Osteocyte (in vitro differentiated cells): ENCODE results near the gene AZI2. TPM values are rescaled to one million over a fixed set of nuclear protein-coding genes. Genes with fewer than 3 reads are reported as not detected.

Source experiments
- DNase-seq: peaks from one replicate; pipeline ENCODE4 v3.0.0; 2021; ENCODE audit warnings: mixed read lengths; ENCODE audit not compliant: unreplicated experiment; ENCODE audit errors: extremely low spot score
- H3K27ac Mint-ChIP-seq: one replicate; pipeline ENCODE4 v1.8.0; 2021; ENCODE audit warnings: mild to moderate bottlenecking, mixed read lengths; ENCODE audit not compliant: unreplicated experiment
- H3K27me3 Mint-ChIP-seq: one replicate; pipeline ENCODE4 v1.8.0; 2021; ENCODE audit warnings: mixed read lengths; ENCODE audit not compliant: unreplicated experiment
- H3K36me3 Mint-ChIP-seq: one replicate; pipeline ENCODE4 v1.8.0; 2021; ENCODE audit warnings: mixed read lengths; ENCODE audit not compliant: unreplicated experiment
- H3K4me1 Mint-ChIP-seq: one replicate; pipeline ENCODE4 v1.8.0; 2021; ENCODE audit warnings: mixed read lengths; ENCODE audit not compliant: unreplicated experiment
- H3K4me3 Mint-ChIP-seq: one replicate; pipeline ENCODE4 v1.8.0; 2021; ENCODE audit warnings: mild to moderate bottlenecking, moderate library complexity, mixed read lengths; ENCODE audit not compliant: unreplicated experiment
- H3K9me3 Mint-ChIP-seq: one replicate; pipeline ENCODE4 v1.8.0; 2021; ENCODE audit warnings: mixed read lengths; ENCODE audit not compliant: unreplicated experiment
- total RNA-seq: library from RNA; stranded (reverse); gene quantifications from 2 replicates; pipeline ENCODE4 v1.2.1, GENCODE V29; 2021
- TF ChIP-seq, protein P1 (sequence below): fragments of 200-600 bp; sonication (generic); IDR thresholded peaks from 2 replicates; pipeline ENCODE4 v1.5.0; 2021; ENCODE audit warnings: antibody characterized with exemption, mild to moderate bottlenecking, moderate library complexity

The AZI2 gene
- total RNA-seq, 1 donor from 2014 or later = 66.4 TPM

- H3K9me3 Mint-ChIP-seq = no peaks in the 10 kb centered on the region
- no peak overlapping the region for H3K4me3 Mint-ChIP-seq
- no peaks in the 10 kb centered on the region for H3K27me3 Mint-ChIP-seq
- no peak for DNase-seq
- H3K4me1 Mint-ChIP-seq = peaks cover 3% of the 10 kb centered on the region
- H3K36me3 Mint-ChIP-seq = peaks cover 1% of the 10 kb centered on the region
- TF ChIP-seq, protein P1, sequence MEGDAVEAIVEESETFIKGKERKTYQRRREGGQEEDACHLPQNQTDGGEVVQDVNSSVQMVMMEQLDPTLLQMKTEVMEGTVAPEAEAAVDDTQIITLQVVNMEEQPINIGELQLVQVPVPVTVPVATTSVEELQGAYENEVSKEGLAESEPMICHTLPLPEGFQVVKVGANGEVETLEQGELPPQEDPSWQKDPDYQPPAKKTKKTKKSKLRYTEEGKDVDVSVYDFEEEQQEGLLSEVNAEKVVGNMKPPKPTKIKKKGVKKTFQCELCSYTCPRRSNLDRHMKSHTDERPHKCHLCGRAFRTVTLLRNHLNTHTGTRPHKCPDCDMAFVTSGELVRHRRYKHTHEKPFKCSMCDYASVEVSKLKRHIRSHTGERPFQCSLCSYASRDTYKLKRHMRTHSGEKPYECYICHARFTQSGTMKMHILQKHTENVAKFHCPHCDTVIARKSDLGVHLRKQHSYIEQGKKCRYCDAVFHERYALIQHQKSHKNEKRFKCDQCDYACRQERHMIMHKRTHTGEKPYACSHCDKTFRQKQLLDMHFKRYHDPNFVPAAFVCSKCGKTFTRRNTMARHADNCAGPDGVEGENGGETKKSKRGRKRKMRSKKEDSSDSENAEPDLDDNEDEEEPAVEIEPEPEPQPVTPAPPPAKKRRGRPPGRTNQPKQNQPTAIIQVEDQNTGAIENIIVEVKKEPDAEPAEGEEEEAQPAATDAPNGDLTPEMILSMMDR = peak; percentile 67
- H3K27ac Mint-ChIP-seq = no peak overlapping the region
These were observed 62.0 kb downstream of the AZI2 start for GRCh38 chr3:28286595-28286994.

DNA sequence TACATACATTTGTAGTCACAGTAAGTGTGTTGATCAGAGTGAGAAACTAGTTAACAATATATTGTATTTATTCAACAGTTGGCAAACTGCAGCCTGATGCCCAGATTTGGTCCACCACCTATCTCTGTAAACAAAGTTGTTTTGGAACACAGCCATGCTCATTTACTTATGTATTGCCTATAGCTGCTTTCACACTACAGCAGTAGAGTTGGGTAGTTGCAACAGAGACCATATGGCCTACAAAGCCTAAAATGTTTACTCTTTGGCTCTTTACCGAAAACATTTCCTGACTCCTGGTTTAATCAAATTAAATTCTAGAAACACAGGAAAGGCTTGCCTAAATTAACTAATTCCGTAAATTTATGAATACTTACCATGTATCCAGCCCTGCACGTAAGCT is 67.8 kb downstream of the AZI2 start:
- Mint-ChIP-seq H3K27me3 (no peaks in the 10 kb centered on the region), H3K4me1 (no peaks in the 10 kb centered on the region), H3K9me3 (no peaks in the 10 kb centered on the region), H3K27ac (no peak overlapping the region), H3K4me3 (no peak overlapping the region), H3K36me3 (peaks cover 4% of the 10 kb centered on the region)
- TF ChIP-seq, protein P1 = no peak
- DNase-seq = no peak

DNA sequence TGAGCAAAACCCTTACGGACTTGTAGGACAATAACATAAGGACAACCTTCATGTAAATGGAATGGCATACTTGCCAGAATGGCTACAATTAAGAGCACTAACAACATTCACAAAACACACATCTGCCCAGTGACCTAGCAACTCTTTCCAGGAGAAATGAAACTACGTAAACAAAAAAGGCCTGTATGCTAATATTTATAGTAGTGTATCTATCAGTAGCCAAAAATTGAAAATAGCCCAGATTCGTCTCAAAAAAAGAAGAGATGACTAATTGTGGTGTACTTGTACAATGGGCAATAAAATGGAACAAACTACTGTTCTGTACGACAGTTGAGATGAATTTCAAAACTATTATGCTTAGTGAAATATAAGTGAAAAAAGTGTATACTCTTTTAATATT is 68.9 kb downstream of the AZI2 start:
- Mint-ChIP-seq H3K4me3 (no peak overlapping the region), H3K27ac (no peak overlapping the region), H3K36me3 (peaks cover 10% of the 10 kb centered on the region), H3K4me1 (no peaks in the 10 kb centered on the region), H3K9me3 (peaks cover 4% of the 10 kb centered on the region), H3K27me3 (no peaks in the 10 kb centered on the region)
- no peak for DNase-seq
- TF ChIP-seq, protein P1 = no peak

DNA sequence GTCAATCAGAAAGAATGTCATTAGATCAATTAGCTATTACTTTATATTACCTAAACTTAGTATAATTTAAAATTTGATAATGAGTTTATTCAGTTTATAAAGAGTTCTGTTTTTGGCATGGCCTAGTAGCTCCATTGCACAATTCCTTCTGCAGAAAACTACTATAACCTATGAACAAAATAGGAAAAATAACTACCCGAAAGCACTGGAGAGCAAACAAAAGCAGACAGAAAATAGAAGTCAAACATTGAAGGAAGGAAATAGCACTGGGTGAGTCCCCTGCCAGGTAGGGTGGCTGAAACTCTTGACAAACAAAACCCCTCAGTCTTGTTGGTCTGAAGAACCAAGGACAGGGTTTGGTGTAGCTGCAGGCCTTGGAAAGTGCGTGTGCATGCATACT is 69.7 kb downstream of the AZI2 start:
- H3K36me3 Mint-ChIP-seq = peaks cover 15% of the 10 kb centered on the region
- H3K27me3 Mint-ChIP-seq = no peaks in the 10 kb centered on the region
- no peak for DNase-seq
- no peaks in the 10 kb centered on the region for H3K4me1 Mint-ChIP-seq
- H3K9me3 Mint-ChIP-seq = peaks cover 10% of the 10 kb centered on the region
- no peak overlapping the region for H3K4me3 Mint-ChIP-seq
- no peak overlapping the region for H3K27ac Mint-ChIP-seq
- TF ChIP-seq, protein P1 = no peak

- TF ChIP-seq, protein P1 = no peak
- DNase-seq = no peak
- Mint-ChIP-seq H3K27me3 (no peaks in the 10 kb centered on the region), H3K4me3 (no peak overlapping the region), H3K27ac (no peak overlapping the region), H3K9me3 (peaks cover 26% of the 10 kb centered on the region), H3K4me1 (no peaks in the 10 kb centered on the region), H3K36me3 (peaks cover 49% of the 10 kb centered on the region)
These were observed 74.8 kb downstream of the AZI2 start for GRCh38 chr3:28273837-28274236.

Other genes with a start within 250 kb of the AZI2 start
- 11.5 and 11.8 TPM in 2 replicates for gene CMC1, start 107.2 kb downstream of the AZI2 start, total RNA-seq
- gene ZCWPW2, start 103 bp downstream of the AZI2 start, total RNA-seq = 1.2 and 1.9 TPM in 2 replicates